GM18867 (cell line): ENCODE measurements around the gene SLC66A2.
"Not testable (repeated sequence)": the region's sequence is repeated elsewhere in the genome, so short reads cannot be mapped to it uniquely, and the experiment has no call there.

Experiments used
- ATAC-seq: cut with Tn5 transposase; IDR thresholded peaks from one replicate; pipeline ENCODE4 v1.9.1; 2021; ENCODE audit warnings: mild to moderate bottlenecking, moderate library complexity; ENCODE audit not compliant: unreplicated experiment

Gene SLC66A2

GRCh38 chr18:79869591-79870300, 81.7 kb downstream of the SLC66A2 start:
- ATAC-seq: no peak

GRCh38 chr18:79868811-79869541, 82.5 kb downstream of the SLC66A2 start:
- no peak for ATAC-seq

GRCh38 chr18:79868168-79868784, 83.2 kb downstream of the SLC66A2 start:
- ATAC-seq: no peak

- no peak for ATAC-seq
Observed at GRCh38 chr18:79867666-79868065, 83.8 kb downstream of the SLC66A2 start.

- no peak for ATAC-seq
Observed at GRCh38 chr18:79866889-79867574, 84.4 kb downstream of the SLC66A2 start.

- not testable (repeated sequence) for ATAC-seq
Observed at GRCh38 chr18:79865951-79866350, 85.5 kb downstream of the SLC66A2 start.

- ATAC-seq: not testable (repeated sequence)
Observed at GRCh38 chr18:79864955-79865354, 86.5 kb downstream of the SLC66A2 start.

- no peak for ATAC-seq
Observed at GRCh38 chr18:79864006-79864725, 87.3 kb downstream of the SLC66A2 start.

- ATAC-seq: no peak
Observed at GRCh38 chr18:79863161-79864005, 88.1 kb downstream of the SLC66A2 start.

- ATAC-seq: no peak
Observed at GRCh38 chr18:79862562-79862961, 88.9 kb downstream of the SLC66A2 start.

- ATAC-seq: no peak
Observed at GRCh38 chr18:79861687-79862086, 89.8 kb downstream of the SLC66A2 start.

GRCh38 chr18:79859314-79859713, 92.1 kb downstream of the SLC66A2 start:
- no peak for ATAC-seq

GRCh38 chr18:79857082-79857671, 94.3 kb downstream of the SLC66A2 start:
- ATAC-seq: no peak

- no peak for ATAC-seq
Observed at GRCh38 chr18:79856119-79857007, 95.1 kb downstream of the SLC66A2 start.

GRCh38 chr18:79855147-79855933, 96.1 kb downstream of the SLC66A2 start:
- ATAC-seq: peak; percentile 85

GRCh38 chr18:79853993-79854364, 97.5 kb downstream of the SLC66A2 start:
- no peak for ATAC-seq

GRCh38 chr18:79853303-79853992, 98.0 kb downstream of the SLC66A2 start:
- ATAC-seq: no peak
